GM12878 (cell line): Measurements from ENCODE around the gene FAM9C. TPM values are rescaled to one million over a fixed set of nuclear protein-coding genes. Genes with fewer than 3 reads are reported as not detected.
A peak's percentile ranks its signal among the peaks of the same experiment; 100 is the strongest.

Experiments
- ASH2L ChIP-seq: fragments of 300-600, 200-600 bp; sonication (generic); IDR thresholded peaks from 2 replicates; pipeline ENCODE4 v1.6.1; 2017; ENCODE audit warnings: low read depth, mild to moderate bottlenecking, borderline replicate concordance
- CHD2 ChIP-seq: IDR thresholded peaks from 2 replicates; pipeline ENCODE4 v1.6.1; 2011; ENCODE audit warnings: low read depth, low read length, improper control_type of control experiment, borderline replicate concordance
- CTCF ChIP-seq, 3 experiments: IDR thresholded peaks in 2 of 3; conservative IDR thresholded peaks in 1 of 3; 2 replicates each; pipeline ENCODE4 v1.5.1; 2011; ENCODE audit warnings: low read depth in 3 of 3, low read length in 3 of 3, mild to moderate bottlenecking in 3 of 3, control low read depth in 2 of 3, moderate library complexity in 2 of 3, inconsistent platforms in 1 of 3, mixed read lengths in 1 of 3; ENCODE audit not compliant: control insufficient read depth in 2 of 3, insufficient read depth in 1 of 3; ENCODE audit errors: extremely low read depth in 1 of 3
- EED ChIP-seq: sonication (generic); IDR thresholded peaks from 2 replicates; pipeline ENCODE4 v1.6.1; 2016; ENCODE audit warnings: antibody characterized with exemption, low read depth
- ESRRA ChIP-seq: IDR thresholded peaks from 2 replicates; pipeline ENCODE4 v1.6.1; 2012; ENCODE audit warnings: mild to moderate bottlenecking, low read length, improper control_type of control experiment
- FOXK2 ChIP-seq: fragments of 450-650 bp; IDR thresholded peaks from 2 replicates; pipeline ENCODE4 v1.6.1; 2017; ENCODE audit warnings: mild to moderate bottlenecking, moderate library complexity
- GATAD2B ChIP-seq: fragments of 450-650 bp; conservative IDR thresholded peaks from 2 replicates; pipeline ENCODE4 v1.6.1; 2017; ENCODE audit warnings: low read depth, mild to moderate bottlenecking, moderate library complexity
- MTA3 ChIP-seq: IDR thresholded peaks from 2 replicates; pipeline ENCODE4 v1.6.1; 2012; ENCODE audit warnings: low read length, inconsistent platforms, borderline replicate concordance
- NKRF ChIP-seq: fragments of 450-650 bp; conservative IDR thresholded peaks from 2 replicates; pipeline ENCODE4 v1.6.1; 2017; ENCODE audit warnings: mild to moderate bottlenecking, moderate library complexity
- NR2F1 ChIP-seq: fragments of 450-650 bp; conservative IDR thresholded peaks from 2 replicates; pipeline ENCODE4 v1.6.1; 2017; ENCODE audit warnings: mild to moderate bottlenecking
- POLR2A ChIP-seq: IDR thresholded peaks from 2 replicates; pipeline ENCODE4 v1.6.1; 2011; ENCODE audit warnings: low read depth, mild to moderate bottlenecking, low read length
- RB1 ChIP-seq: fragments of 450-650 bp; formaldehyde crosslinking; IDR thresholded peaks from 2 replicates; pipeline ENCODE4 v1.6.1; 2017; ENCODE audit warnings: mild to moderate bottlenecking, borderline replicate concordance
- SREBF1 ChIP-seq: IDR thresholded peaks from 2 replicates; pipeline ENCODE4 v1.6.1; 2012; ENCODE audit warnings: mild to moderate bottlenecking, low read length
- TCF12 ChIP-seq: IDR thresholded peaks from 2 replicates; pipeline ENCODE4 v1.6.1; 2011; ENCODE audit warnings: low read depth, mild to moderate bottlenecking, low read length
- TCF3 ChIP-seq: IDR thresholded peaks from 2 replicates; pipeline ENCODE4 v1.6.1; 2012; ENCODE audit warnings: low read depth, mild to moderate bottlenecking, low read length, borderline replicate concordance; ENCODE audit not compliant: insufficient read depth
- ZBTB40 ChIP-seq: fragments of 450-650 bp; IDR thresholded peaks from 2 replicates; pipeline ENCODE4 v1.6.1; 2016; ENCODE audit warnings: mild to moderate bottlenecking, moderate library complexity, borderline replicate concordance
- ZNF207 ChIP-seq: fragments of 450-650 bp; IDR thresholded peaks from 2 replicates; pipeline ENCODE4 v1.6.1; 2014; ENCODE audit warnings: antibody characterized with exemption, mild to moderate bottlenecking, borderline replicate concordance
- polyA plus RNA-seq, 11 experiments: library from polyadenylated mRNA; depleted of rRNA in 4 of 11; unstranded in 6 of 11; stranded (reverse) in 5 of 11; fragments of >200 nt; fragmentation: Nextera tagmentation in 4 of 11; fragmentation: Illumina TruSeq in 1 of 11; extraction: Ambion mirVana in 4 of 11; extraction: Trizol in 1 of 11; gene quantifications; 1 replicate in 1 of 11; 2 replicates in 10 of 11; pipeline versions ENCODE4 v1.2.1 to v1.2.3, GENCODE V29; 2011 to 2016; ENCODE audit warnings: inconsistent platforms in 2 of 11, missing spikeins in 2 of 11, low read depth in 1 of 11
- total RNA-seq, 4 experiments: library from RNA; depleted of rRNA in 3 of 4; stranded (reverse); fragments of >200 nt in 3 of 4; fragmentation: Illumina TruSeq in 1 of 4; extraction: Trizol in 1 of 4; gene quantifications; 2 replicates each; pipeline versions ENCODE4 v1.2.1 to v1.2.3, GENCODE V29; 2013 to 2021
- TF ChIP-seq, protein P1 (sequence below): fragments of 450-650 bp; IDR thresholded peaks from 2 replicates; pipeline ENCODE4 v1.6.1; 2016; ENCODE audit warnings: mild to moderate bottlenecking
- TF ChIP-seq, protein P2 (sequence below): fragments of 450-650 bp; IDR thresholded peaks from 2 replicates; pipeline ENCODE4 v1.6.1; 2018; ENCODE audit warnings: borderline replicate concordance, mild to moderate bottlenecking; ENCODE audit not compliant: partially characterized antibody

FAM9C gene
- total and polyA plus RNA-seq, 10 of the 15 experiments (the other 5 are each of a cell fraction or from before 2014, with no cell fraction given): 0.01 to 0.03 TPM; not detected in 8

- TF ChIP-seq CHD2: no peak
- TF ChIP-seq CTCF (IDR thresholded peaks at IDR 0.05 in 2 of 3, conservative IDR thresholded peaks at IDR 0.05 in 1 of 3; ENCODE audit: control insufficient read depth in 2 of 3, extremely low read depth in 1 of 3, insufficient read depth in 1 of 3, low read depth in 3 of 3, low read length in 3 of 3): peak in 1 of 3 experiments; percentile 22; a peak in 1 of 6 replicates
- TF ChIP-seq SREBF1: no peak
- no peak for TF ChIP-seq POLR2A
- no peak for TF ChIP-seq TCF3
- TF ChIP-seq, protein P1, sequence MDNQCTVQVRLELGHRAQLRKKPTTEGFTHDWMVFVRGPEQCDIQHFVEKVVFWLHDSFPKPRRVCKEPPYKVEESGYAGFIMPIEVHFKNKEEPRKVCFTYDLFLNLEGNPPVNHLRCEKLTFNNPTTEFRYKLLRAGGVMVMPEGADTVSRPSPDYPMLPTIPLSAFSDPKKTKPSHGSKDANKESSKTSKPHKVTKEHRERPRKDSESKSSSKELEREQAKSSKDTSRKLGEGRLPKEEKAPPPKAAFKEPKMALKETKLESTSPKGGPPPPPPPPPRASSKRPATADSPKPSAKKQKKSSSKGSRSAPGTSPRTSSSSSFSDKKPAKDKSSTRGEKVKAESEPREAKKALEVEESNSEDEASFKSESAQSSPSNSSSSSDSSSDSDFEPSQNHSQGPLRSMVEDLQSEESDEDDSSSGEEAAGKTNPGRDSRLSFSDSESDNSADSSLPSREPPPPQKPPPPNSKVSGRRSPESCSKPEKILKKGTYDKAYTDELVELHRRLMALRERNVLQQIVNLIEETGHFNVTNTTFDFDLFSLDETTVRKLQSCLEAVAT: no peak
- TF ChIP-seq MTA3: no peak
- TF ChIP-seq NKRF: no peak
- 0 out of 2 replicates have a peak, but pooled peaks have one; percentile 18 for TF ChIP-seq TCF12
- no peak for TF ChIP-seq ZBTB40
- peak; percentile 79 for TF ChIP-seq EED
- TF ChIP-seq ESRRA: no peak
- peak; percentile 92 for TF ChIP-seq NR2F1
- TF ChIP-seq ZNF207: no peak
- TF ChIP-seq RB1: no peak
- no peak for TF ChIP-seq GATAD2B
- TF ChIP-seq, protein P2, sequence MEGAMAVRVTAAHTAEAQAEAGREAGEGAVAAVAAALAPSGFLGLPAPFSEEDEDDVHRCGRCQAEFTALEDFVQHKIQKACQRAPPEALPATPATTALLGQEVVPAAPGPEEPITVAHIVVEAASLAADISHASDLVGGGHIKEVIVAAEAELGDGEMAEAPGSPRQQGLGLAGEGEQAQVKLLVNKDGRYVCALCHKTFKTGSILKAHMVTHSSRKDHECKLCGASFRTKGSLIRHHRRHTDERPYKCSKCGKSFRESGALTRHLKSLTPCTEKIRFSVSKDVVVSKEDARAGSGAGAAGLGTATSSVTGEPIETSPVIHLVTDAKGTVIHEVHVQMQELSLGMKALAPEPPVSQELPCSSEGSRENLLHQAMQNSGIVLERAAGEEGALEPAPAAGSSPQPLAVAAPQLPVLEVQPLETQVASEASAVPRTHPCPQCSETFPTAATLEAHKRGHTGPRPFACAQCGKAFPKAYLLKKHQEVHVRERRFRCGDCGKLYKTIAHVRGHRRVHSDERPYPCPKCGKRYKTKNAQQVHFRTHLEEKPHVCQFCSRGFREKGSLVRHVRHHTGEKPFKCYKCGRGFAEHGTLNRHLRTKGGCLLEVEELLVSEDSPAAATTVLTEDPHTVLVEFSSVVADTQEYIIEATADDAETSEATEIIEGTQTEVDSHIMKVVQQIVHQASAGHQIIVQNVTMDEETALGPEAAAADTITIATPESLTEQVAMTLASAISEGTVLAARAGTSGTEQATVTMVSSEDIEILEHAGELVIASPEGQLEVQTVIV: no peak
- TF ChIP-seq ASH2L: no peak
- TF ChIP-seq FOXK2: no peak
Observed at GRCh38 chrX:13055486-13055885, 11.1 kb upstream of the FAM9C start (continued).
